ENCODE data around the gene SOX18. TPM values are rescaled to one million over a fixed set of nuclear protein-coding genes. Genes with fewer than 3 reads are reported as not detected.

The SOX18 gene
- total RNA-seq, 3 donors from 2014 or later (not counting 1 experiment from before 2014, with no cell fraction given), result not detected

DNA sequence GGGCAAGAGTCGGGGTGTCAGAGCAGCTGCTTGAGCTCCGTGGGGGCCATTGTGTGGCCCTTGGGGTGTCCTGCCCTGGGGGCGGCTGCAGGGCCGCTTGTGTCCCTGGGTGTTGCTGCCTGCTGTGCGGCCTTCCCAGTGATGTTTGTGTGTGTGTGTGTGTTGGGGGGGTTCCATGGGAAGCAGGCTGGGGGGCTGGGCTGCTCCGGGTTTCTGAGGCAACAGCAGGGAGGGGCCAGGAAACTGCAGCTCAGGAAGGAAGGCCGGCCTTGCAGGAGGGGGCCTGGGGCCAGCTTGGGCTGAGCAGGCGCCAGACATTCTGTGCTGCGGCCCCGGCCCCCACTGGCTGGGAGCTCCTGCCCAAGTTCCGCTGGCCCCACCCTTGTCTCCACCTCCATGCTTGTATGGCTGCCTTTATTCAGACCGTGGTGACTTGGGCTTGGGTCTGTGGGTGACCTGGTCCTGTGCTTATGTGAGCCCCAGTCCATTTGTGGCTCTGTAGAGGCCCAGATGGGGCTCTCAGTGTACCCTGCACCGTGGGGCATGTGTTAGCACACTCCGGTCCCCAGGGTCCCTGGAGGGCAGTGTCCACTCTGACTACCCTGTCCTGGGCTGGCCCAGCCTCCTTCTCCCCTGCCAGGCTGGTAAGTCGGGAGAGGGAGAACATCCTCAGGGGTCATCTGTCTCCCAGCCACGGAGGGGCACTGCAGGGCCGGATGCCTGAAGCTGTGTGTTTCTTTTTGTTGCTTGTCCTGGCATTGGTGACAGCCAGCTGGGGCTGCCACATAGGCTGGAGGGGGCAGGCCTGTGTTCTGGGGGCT lies 4.6 kb upstream of the SOX18 start:
- DNase-seq, result no peak
- TF ChIP-seq, protein P1, sequence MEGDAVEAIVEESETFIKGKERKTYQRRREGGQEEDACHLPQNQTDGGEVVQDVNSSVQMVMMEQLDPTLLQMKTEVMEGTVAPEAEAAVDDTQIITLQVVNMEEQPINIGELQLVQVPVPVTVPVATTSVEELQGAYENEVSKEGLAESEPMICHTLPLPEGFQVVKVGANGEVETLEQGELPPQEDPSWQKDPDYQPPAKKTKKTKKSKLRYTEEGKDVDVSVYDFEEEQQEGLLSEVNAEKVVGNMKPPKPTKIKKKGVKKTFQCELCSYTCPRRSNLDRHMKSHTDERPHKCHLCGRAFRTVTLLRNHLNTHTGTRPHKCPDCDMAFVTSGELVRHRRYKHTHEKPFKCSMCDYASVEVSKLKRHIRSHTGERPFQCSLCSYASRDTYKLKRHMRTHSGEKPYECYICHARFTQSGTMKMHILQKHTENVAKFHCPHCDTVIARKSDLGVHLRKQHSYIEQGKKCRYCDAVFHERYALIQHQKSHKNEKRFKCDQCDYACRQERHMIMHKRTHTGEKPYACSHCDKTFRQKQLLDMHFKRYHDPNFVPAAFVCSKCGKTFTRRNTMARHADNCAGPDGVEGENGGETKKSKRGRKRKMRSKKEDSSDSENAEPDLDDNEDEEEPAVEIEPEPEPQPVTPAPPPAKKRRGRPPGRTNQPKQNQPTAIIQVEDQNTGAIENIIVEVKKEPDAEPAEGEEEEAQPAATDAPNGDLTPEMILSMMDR (IDR thresholded peaks at IDR 0.05), result no peak
- Histone ChIP-seq H3K9me3 (ENCODE audit: control insufficient read depth, insufficient read depth, low read length) (no peaks in the 10 kb centered on the region), H3K4me1 (ENCODE audit: control insufficient read depth, insufficient read depth, low read length) (peaks cover 24% of the 10 kb centered on the region), H3K27ac (ENCODE audit: low read length) (no peak overlapping the region), H3K27me3 (ENCODE audit: control insufficient read depth, insufficient read depth, low read length) (peaks cover 26% of the 10 kb centered on the region), H3K4me3 (ENCODE audit: low read length) (no peak overlapping the region), H3K36me3 (ENCODE audit: control insufficient read depth, insufficient read depth, low read length) (no peaks in the 10 kb centered on the region)
- Mint-ChIP-seq H3K9me3 (no peaks in the 10 kb centered on the region), H3K4me3 (no peak overlapping the region), H3K4me1 (peaks cover 9 to 22% of the 10 kb centered on the region in 2 donors), H3K36me3 (no peaks in the 10 kb centered on the region), H3K27ac (no peak overlapping the region), H3K27me3 (ENCODE audit: low read depth in 2 of 2) (peaks cover 0 to 20% of the 10 kb centered on the region in 2 donors)
- WGBS (ENCODE audit: insufficient coverage), result 35% methylated on average over 17 of the region's 17 CpGs
- intact Hi-C loops (cut with micrococcal nuclease), result no loop called here
- ATAC-seq, result no peak

- H3K36me3 Mint-ChIP-seq, result no peaks in the 10 kb centered on the region
- H3K4me1 Mint-ChIP-seq, result peaks cover 9 to 20% of the 10 kb centered on the region in 2 donors
- Histone ChIP-seq H3K36me3 (ENCODE audit: control insufficient read depth, insufficient read depth, low read length) (no peaks in the 10 kb centered on the region), H3K4me3 (ENCODE audit: low read length) (no peak overlapping the region), H3K27me3 (ENCODE audit: control insufficient read depth, insufficient read depth, low read length) (peaks cover 26% of the 10 kb centered on the region), H3K9me3 (ENCODE audit: control insufficient read depth, insufficient read depth, low read length) (no peaks in the 10 kb centered on the region), H3K4me1 (ENCODE audit: control insufficient read depth, insufficient read depth, low read length) (peaks cover 21% of the 10 kb centered on the region), H3K27ac (ENCODE audit: low read length) (no peak overlapping the region)
- ATAC-seq (no peak), DNase-seq (no peak)
- 88% methylated on average over 33 of the region's 33 CpGs for WGBS (ENCODE audit: insufficient coverage)
- no peak overlapping the region for H3K4me3 Mint-ChIP-seq
- H3K9me3 Mint-ChIP-seq, result no peaks in the 10 kb centered on the region
- no peak overlapping the region for H3K27ac Mint-ChIP-seq
- H3K27me3 Mint-ChIP-seq (ENCODE audit: low read depth in 2 of 2), result peaks cover 0 to 20% of the 10 kb centered on the region in 2 donors
- TF ChIP-seq, protein P1 (IDR thresholded peaks at IDR 0.05), result no peak
- intact Hi-C loops (cut with micrococcal nuclease), result no loop called here
These were observed 3.8 kb upstream of the SOX18 start for GRCh38 chr20:64052987-64053840.

GRCh38 chr20:64052326-64052722 lies 2.9 kb upstream of the SOX18 start:
- TF ChIP-seq, protein P1 (IDR thresholded peaks at IDR 0.05), result no peak
- Histone ChIP-seq H3K27me3 (ENCODE audit: control insufficient read depth, insufficient read depth, low read length) (peaks cover 27% of the 10 kb centered on the region), H3K4me1 (ENCODE audit: control insufficient read depth, insufficient read depth, low read length) (peaks cover 13% of the 10 kb centered on the region), H3K36me3 (ENCODE audit: control insufficient read depth, insufficient read depth, low read length) (no peaks in the 10 kb centered on the region), H3K4me3 (ENCODE audit: low read length) (no peak overlapping the region), H3K9me3 (ENCODE audit: control insufficient read depth, insufficient read depth, low read length) (no peaks in the 10 kb centered on the region), H3K27ac (ENCODE audit: low read length) (no peak overlapping the region)
- ATAC-seq, result no peak
- Mint-ChIP-seq H3K4me3 (no peak overlapping the region), H3K36me3 (no peaks in the 10 kb centered on the region), H3K9me3 (no peaks in the 10 kb centered on the region), H3K27me3 (ENCODE audit: low read depth in 2 of 2) (peaks cover 4 to 25% of the 10 kb centered on the region in 2 donors), H3K4me1 (peaks cover 2 to 11% of the 10 kb centered on the region in 2 donors), H3K27ac (no peak overlapping the region)
- intact Hi-C loops (cut with micrococcal nuclease), result no loop called here
- WGBS (ENCODE audit: insufficient coverage), result 93% methylated on average over 10 of the region's 10 CpGs
- DNase-seq, result no peak

Data from natural killer cell (primary cell).